GM19239 (cell line): Measurements from ENCODE around the gene FAM171A2.
"Not testable (repeated sequence)": the region's sequence is repeated elsewhere in the genome, so short reads cannot be mapped to it uniquely, and the experiment has no call there.

Experiments
- DNase-seq: peaks from one replicate; pipeline ENCODE4 v3.0.0; 2011; ENCODE audit warnings: low spot score; ENCODE audit not compliant: insufficient read length
- FAIRE-seq: peaks from 2 replicates; lab custom pipeline; 2011; peaks lifted over from hg19 to GRCh38; lab: Jason Lieb, UNC

Gene FAM171A2

GRCh38 chr17:44363613-44364159 is at the start of gene FAM171A2:
Gene FAM171A2 (minus strand): TSS chr17:44363853. CDS start chr17:44363714, 139 bp downstream.
- peak; percentile 53 for FAIRE-seq
- peak; percentile 92 for DNase-seq

GRCh38 chr17:44409309-44410028 is 45.8 kb upstream of the FAM171A2 start:
- FAIRE-seq (no peak), DNase-seq (no peak)

GRCh38 chr17:44408786-44409185 is 45.1 kb upstream of the FAM171A2 start:
- FAIRE-seq = peak; percentile 51
- DNase-seq = no peak

- DNase-seq = no peak
Measured at GRCh38 chr17:44402564-44403172, 39.0 kb upstream of the FAM171A2 start.

GRCh38 chr17:44400226-44400847 is 36.7 kb upstream of the FAM171A2 start:
- DNase-seq = no peak
- peak; percentile 89 for FAIRE-seq

More at GRCh38 chr17:44402564-44403172, 39.0 kb upstream of the FAM171A2 start:
- FAIRE-seq = peak; percentile 73

GRCh38 chr17:44398692-44399691 is 35.3 kb upstream of the FAM171A2 start:
- FAIRE-seq (no peak), DNase-seq (no peak)

- DNase-seq = no peak
Measured at GRCh38 chr17:44397479-44398440, 34.1 kb upstream of the FAM171A2 start.

GRCh38 chr17:44396946-44397345 is 33.3 kb upstream of the FAM171A2 start:
- DNase-seq (no peak), FAIRE-seq (no peak)

More at GRCh38 chr17:44397479-44398440, 34.1 kb upstream of the FAM171A2 start:
- no peak for FAIRE-seq

- DNase-seq = no peak
- FAIRE-seq = no peak
Measured at GRCh38 chr17:44394833-44395232, 31.2 kb upstream of the FAM171A2 start.

GRCh38 chr17:44394112-44394511 is 30.5 kb upstream of the FAM171A2 start:
- not testable (repeated sequence) for FAIRE-seq, DNase-seq

- FAIRE-seq = no peak
- DNase-seq = no peak
Measured at GRCh38 chr17:44390250-44390870, 26.7 kb upstream of the FAM171A2 start.

GRCh38 chr17:44389723-44390202 is 26.1 kb upstream of the FAM171A2 start:
- no peak for DNase-seq
- no peak for FAIRE-seq

- FAIRE-seq (no peak), DNase-seq (no peak)
Measured at GRCh38 chr17:44389281-44389680, 25.6 kb upstream of the FAM171A2 start, which contains the start of gene ITGA2B. Gene ITGA2B (minus strand): TSS chr17:44389649. CDS start chr17:44389473, 176 bp downstream.

- DNase-seq (no peak), FAIRE-seq (no peak)
Measured at GRCh38 chr17:44387804-44388203, 24.2 kb upstream of the FAM171A2 start.

GRCh38 chr17:44386182-44386525 is 22.5 kb upstream of the FAM171A2 start:
- FAIRE-seq (no peak), DNase-seq (no peak)

GRCh38 chr17:44385287-44386181 is 21.9 kb upstream of the FAM171A2 start:
- DNase-seq = peak; percentile 86
- FAIRE-seq = peak; percentile 79

GRCh38 chr17:44384823-44385286 is 21.2 kb upstream of the FAM171A2 start:
- FAIRE-seq (no peak), DNase-seq (no peak)
